GM19438 (cell line): Measurements from ENCODE around the gene RHCG.

Experiments
- ATAC-seq: cut with Tn5 transposase; IDR thresholded peaks from one replicate; pipeline ENCODE4 v1.9.1; 2021; ENCODE audit warnings: low read depth; ENCODE audit not compliant: unreplicated experiment

RHCG gene

DNA sequence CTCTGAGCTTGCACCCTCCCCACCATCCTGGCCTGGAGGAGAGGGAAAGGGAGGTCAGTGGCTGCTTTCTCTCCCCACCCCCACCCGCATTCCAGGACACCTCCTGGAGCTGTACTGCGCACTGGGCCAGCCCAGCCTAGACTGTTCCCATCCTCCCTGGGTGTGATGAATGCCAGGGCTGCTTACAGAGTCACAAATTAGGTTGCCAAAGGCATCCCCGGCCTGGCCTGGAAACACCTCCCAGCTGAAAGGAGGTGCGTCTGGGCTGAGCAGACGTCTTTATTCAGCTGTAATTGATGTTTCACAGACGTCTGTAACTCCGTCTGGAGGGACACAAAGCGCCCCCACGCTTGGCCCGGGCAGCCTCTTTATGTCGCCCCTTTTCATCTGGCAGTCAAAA lies 47.6 kb downstream of the RHCG start:
- no peak for ATAC-seq

DNA sequence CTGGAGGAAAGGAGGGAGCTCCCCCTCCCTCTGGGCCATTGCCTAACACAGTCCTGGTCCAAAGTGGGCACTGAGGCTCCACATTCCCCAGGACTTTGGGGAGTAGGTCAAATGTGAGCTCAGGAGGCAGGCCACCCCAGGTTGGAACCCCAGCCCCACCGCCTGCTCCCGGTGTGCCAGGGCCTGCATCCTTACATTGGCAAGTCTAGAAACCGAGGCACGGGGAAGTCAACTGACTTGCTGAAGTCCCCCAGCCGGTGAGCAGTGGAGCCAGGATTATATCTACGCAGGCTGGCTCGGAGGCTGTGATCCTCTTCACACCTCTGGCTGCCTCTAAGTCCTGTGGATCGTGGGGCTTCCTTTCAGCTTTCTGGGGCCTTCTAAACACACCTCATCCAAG lies 48.7 kb downstream of the RHCG start:
- ATAC-seq, result no peak

DNA sequence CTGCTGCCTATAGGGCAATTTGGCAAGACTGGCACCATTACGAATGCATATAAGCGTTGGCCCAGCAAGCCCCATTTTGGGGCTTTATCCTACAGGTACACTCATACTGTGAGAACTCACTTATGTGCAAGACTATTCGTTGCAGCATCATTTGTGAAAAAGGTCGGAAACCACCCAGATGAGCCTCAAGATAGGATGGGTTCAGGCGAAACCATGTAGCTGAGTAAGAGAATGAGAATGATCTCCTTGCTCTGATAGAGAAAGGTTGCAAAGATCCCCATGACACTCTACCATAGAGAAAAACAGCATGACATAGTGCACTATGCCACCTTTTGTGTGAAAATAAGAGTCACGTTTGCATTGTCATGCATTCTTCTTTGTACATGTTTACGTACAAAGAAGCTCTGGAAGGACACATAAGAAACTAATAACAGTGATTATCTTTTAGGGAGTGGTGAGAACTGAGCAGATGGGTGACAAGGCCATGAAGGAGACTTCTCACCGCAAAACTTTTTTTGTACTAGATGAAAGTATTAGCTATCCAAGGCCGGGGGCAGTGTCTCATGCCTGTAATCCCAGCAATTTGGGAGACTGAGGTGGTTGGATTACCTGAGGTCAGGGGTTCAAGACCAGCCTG lies 50.0 kb downstream of the RHCG start:
- no peak for ATAC-seq

DNA sequence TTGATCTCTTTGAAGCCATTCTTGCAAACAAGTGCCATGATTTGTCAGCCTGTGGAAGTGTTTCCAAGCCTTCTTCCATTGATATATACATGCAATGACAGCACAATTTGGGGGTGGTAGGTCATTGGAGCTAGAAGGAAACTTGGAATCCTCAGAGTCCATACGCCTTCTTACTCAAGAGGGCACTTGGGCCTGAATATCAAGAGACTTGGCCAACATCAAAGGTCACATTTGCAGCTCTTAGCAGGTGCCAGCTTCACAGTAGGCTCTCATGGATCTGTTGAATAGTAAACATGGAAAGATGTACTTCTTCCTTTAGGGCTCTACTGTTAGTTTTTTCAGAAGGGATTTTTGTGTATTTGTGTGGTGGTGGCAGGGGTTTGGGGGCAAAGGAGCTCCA lies 50.9 kb downstream of the RHCG start:
- ATAC-seq, result no peak

DNA sequence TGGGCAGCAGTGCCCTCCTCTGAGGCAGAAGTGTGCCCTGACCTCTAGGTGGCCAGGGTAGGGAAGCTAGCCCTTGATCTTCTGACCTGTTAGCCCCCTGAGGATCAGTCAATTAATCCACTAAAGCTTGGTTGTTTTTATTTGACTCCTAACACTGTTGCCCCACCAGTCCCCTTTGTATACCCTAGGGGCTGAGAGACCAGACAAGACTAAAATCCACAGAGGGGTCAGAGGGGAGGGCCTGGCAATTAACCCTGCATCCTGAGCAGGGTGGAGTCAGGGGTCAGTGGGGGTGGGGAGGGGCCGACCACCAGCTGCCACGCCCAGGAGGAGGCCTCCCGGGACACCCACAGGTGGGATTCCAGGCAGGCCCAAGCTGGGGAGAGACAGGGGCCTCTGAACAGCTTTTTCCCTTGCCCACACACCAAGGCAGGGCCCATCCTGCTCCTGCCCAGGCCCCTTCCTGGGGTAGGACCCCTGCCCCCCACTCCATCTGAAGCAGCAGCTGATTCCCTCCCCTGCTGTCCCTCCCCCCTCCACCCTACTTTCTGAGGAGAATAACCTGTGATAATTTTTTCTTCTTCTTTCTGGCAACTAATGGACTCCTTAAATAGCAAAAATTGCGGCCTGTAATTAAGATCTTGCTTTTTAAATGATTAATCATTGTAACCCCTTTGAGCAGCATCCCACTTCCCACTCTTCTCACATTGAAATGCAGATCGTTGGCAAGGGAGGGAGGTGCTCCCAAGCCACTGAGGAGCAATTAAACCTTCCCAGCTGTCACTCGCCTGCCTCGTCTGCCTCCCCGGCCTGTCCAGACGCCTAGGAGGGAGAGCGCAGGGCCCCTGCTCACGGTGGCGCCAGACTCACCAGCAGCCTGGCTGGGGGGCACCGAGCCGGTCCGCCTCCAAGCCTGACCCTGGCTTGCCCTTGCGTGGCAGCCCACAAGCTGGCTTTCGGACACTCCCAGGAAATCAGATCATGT lies 51.9 kb downstream of the RHCG start:
- no peak for ATAC-seq

DNA sequence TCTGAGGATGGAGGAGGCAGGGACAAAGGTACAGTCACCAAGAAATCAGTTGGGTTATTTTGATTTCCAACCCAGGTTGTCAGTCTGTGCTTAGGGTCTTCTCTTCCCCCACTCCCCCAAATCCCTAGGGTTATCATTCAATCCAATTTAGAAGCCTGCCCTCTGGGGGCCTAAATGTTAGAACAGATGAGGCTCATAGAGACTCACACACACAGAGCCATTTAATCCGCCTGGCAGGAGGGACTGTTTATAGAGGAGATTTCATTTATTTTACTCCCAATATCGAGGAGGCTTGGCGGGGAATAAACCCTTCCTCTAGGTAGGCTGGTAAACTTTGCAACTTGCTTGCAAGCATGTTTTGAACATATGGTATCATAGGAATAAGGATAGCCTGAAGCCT lies 52.8 kb downstream of the RHCG start:
- no peak for ATAC-seq

DNA sequence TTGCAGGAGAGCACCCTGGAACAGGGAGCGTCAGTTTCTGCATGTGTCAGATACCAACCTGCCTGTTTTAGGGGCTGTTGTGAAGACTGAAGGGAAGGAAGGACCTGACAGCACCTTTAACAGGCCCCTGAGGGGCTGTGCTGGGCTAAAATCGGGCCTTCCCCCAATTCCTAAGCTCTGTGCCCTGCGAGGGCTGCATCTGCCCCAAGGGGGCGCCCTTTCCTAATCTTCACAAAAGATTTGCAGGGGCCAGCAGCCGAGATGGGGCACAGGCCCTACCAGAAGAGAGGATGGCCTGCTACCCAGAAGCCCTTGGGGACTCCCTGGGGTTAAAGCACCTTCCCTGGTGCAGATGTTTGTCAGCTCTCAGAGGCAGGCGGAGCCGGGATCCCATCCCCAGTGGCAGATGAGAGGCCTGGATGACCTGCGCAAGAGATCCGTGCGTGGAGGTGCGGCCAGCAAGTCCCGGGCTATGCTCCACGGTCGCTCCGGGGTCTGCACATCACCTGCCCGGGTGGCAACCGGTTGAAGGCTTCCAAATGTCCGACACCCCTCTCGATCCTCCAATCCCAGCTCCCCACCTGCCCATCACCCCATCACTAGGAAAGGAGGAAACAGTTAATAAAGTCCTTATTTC lies 53.6 kb downstream of the RHCG start:
- no peak for ATAC-seq

DNA sequence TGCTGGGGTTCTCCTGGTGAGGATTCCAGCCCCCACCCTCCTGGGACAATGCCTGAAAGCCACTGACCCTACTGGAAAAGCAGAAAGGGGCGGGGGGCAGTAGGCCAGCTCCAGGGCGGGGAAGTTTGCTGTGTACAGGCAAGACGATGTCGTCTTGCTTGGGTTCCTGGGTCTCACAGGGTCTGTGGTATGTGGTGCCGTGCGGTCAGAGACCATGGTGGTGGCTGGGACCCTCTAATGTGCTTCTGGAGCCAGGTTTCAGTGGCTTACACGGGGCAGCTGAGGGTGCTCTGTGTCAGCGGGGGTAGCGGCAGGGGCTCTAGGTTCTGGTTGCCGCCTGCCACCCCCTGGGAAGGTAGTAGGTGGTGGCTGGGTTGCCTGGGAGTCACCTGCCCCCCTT lies 54.2 kb downstream of the RHCG start:
- ATAC-seq, result no peak

DNA sequence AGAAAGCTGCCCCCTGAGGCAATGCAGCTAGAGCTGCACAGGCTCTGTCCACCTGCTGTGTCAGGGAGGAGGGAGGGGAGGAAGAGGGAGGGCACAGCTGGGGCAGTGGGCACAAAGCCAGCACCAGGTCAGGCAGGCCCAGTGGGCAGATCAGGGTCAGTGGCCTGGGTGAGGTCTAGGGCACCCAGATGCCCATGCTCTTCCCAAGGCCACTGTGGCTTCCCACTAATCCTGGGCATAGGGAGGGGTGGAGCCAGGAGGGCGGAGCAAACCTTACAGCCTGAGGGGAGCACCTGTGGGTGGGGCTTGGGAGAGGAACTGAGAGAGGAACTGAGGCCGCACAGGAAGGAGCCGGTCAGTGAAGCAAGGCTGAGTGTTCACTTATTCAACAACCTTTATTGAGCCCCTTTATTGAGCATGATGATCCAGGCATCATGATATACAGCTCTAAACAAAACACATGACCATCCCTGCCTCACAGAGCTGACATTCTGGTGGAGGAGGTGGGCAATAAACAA lies 55.0 kb downstream of the RHCG start:
- ATAC-seq, result peak; percentile 99

DNA sequence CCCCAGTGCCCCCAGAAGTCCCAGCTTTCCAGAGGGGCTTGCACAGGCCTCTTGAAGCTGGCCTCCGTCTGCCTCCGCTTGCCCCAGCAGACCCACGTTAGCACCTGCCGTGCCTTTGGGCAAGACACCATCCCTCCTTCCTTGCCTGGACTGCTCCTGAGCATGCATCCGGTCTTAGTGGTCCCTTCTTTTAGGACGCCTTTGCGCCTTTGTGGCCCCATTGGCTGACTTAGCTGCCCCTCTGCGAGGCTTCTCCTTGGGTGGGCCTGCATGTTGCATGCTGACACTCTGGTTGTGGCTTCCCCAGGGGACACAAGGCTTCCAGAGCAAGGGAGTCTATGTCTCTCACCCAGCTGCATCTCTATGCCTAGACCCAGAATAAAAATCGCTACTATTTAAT lies 56.6 kb downstream of the RHCG start:
- no peak for ATAC-seq

DNA sequence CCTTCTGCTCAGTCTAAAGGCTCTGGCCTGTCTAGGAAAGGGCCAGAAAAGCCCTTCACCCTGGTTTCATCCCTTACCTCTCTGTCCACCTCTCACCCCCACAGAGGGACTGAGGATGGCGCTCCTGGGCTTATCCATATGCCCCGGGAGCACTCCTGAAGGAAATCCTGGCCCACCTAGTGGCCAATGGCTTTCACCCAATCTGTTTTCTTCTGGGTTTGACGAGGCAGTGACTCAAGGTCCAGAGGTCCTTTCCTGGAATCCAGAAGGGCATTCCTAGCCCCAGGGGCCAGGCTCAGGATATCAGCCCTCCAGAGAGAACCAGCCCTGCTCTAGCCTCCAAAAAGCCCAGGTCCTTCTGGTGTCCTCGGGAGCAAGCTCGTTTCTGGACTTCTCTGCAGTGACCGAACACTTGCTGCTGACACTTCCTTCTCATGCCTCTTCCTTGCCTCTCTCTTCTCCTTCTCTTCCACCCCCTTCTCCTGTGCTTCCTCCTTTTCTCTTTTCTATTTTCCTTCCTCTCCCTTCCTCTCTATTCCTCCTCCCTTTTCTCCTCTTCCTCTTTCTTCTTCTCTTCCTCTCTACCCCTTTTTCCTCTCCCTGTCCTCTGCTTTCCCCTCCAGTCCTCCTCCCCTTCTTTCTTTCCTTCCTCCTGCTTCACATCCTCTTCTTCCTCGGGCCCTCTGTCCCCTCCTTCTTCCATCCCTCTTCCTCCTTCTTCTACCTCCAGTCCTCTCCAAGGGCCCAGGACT lies 59.6 kb downstream of the RHCG start:
- no peak for ATAC-seq

DNA sequence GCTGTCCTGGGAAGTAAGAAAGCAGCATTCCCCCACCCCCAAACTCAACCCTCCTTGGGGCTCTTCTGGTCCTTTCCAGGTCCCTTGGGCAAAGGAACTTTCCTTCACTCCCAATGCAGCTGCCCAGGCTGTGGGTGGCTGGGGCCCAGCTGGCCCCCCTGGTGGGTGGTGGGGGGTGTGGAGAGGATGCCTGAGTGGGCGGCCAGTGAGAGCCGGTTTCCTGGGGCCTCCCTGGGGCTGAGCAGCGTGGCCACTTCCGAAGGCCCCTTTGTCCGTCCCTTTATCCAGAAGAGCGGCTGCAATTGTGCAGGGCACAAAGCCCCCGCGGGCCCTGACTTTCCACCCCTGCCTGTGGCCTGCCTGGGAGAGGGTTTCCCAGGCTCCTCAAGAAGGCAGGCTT lies 61.0 kb downstream of the RHCG start:
- no peak for ATAC-seq

DNA sequence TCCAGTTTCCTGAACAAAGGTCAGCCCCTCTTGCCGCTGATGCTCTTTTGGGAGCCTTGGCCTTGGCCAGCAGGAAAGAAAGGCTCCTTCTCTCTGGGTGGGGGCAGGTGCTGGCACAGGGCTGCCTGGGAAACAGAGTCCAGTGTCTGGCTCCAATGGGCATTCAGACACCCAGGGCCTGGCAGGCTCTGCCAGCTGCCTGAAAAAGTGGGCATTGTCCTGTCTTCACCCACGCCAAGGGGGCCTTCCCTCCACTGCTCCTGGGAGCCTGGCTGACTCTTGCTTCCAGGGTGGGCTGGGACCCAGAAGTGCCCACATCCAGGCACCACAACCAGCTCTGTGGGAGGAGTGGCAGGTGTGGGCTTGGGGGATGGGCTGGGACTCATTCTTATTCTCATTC lies 62.7 kb downstream of the RHCG start:
- ATAC-seq, result no peak

DNA sequence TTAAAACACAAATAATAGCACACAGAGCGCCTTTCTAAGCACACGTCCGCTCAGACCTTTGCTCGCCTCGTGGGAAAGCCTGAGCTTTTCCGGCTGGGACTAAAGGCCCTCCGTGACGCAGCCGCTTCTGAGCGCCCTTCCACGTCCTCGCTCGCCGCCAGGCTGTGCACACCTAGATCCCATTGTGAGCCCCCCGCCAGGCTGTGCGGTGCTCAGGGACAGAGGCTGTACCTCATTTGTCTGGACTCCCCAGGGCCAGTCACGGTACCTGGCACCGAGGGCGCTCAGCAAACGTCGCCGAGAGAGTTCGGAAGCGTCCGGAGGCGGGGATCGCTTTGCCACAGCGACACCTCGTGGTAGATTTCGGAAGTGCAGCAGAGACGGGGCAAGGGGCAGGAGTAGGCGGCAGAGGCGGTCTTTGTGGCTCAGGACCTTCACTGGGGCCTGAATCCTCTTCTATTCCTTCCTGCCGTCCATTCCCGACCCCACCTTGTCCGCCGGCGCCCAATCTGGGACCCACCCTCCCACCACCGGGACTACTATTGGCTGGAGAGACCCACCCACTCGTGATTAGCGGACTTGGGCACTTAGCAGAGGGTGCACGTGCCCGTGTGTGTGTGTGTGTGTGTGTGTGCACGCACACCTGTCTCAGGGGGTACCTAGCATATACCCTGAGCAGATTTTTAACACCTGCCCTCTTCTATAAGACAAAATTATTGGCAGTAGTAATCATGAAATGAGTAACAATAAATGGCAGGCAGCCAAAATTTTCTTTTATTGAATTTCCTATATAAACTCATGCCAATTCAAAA lies 65.6 kb downstream of the RHCG start:
- ATAC-seq, result peak; percentile 95

DNA sequence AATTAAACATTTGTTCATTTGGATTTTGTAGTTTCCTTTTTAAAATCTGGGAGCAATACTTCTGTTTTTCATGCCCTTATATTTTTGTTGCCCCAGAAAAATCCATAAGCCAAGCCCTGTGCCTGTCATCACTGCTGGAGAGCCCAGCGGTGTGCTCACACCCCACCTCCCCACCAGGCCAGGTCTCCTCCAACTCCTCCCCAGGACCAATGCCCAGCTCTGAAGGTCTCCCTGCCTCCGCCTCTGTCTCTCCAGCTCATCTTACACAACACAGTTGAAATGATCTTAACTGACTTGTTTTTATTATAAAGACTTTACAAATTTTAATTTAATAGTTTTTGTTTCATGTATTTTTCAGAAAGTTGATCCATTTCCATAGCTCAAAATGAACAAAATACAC lies 66.4 kb downstream of the RHCG start:
- no peak for ATAC-seq

DNA sequence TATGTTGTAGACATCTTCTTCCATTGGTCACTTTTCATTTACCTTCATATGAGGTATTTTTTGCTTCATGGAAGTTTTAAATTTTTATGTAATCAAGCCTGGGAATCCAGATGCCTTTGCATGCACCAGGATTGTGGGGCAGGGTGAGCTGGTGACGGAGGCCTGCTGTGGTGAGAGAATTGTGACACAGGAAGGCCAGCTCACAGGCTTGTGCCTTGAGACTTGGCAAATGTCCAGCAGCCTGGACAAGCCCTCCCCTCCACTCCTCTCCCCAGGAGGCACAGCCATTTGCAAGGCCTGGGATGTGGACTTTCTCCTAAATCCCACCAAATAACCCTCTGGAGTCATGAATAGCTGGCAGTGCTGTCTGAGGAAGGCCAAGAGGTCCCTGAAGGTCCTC lies 67.4 kb downstream of the RHCG start:
- ATAC-seq, result no peak

DNA sequence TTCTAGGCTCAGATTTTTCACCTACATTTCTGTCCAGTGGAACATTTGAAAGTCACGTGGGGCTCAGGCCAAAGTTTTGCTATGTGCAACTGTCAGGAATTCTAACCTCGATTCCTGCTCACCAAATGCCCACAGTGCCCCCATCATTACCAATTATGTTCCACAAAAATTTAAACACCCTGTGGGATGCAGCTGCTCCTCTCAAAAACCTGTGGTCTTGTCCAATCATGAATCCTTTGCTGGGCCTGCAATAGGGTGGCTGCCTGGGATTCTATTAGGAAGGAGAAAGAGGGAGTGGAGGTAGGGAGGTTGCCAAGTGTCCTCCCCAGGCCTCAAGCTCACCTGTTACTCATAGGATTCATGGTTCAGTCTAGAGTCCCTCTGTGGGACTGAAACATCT lies 68.1 kb downstream of the RHCG start:
- no peak for ATAC-seq

DNA sequence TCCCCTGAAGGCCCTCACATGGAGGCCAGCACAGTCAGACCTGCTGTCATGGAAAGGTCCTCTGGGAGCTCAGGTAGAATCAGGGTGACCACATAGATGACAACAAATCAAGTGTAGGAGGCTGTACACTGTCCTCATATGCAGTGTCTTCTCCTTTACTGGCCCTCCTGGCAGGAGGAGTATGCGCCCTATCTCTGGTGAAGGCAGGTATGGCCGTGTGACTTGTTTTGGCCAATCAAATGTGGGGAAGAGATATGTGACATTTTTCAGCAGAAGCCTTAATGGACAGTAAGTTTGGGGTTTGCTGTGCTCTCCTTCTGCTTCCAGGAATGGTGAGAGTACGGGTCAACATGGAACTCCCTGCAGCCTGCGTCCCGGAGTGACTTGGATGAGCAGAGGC lies 69.9 kb downstream of the RHCG start:
- ATAC-seq, result no peak

DNA sequence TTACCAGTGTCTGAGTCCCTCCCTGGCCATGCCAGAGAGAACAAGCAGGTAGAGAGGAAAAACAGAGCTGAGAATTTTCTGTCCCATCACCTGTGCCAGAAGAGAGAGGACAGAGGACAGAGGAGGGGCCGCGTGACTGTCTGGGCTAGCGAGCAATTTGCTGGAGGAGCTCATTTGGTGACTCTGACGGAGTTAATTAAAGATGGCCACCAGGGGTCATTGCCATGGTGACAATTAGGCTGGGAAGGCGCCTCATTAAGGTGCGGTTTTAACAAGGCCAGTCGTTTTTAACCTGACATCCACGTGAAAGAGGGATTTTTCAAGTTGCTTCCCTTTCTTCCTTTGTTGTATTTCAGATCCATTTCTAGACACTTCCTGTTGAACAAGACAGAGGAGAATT lies 72.4 kb downstream of the RHCG start:
- no peak for ATAC-seq
